Glutamatergic neuron (in vitro differentiated cells): ENCODE measurements around the gene ZFYVE1. TPM values are rescaled to one million over a fixed set of nuclear protein-coding genes. Genes with fewer than 3 reads are reported as not detected.

Experiments
- DNase-seq: peaks from one replicate; pipeline ENCODE4 v3.0.0; 2022
- H3K27ac Mint-ChIP-seq: one replicate; pipeline ENCODE4 v1.8.0; 2020; ENCODE audit warnings: mild to moderate bottlenecking, mixed read lengths, inconsistent platforms; ENCODE audit not compliant: unreplicated experiment
- H3K27me3 Mint-ChIP-seq: one replicate; pipeline ENCODE4 v1.8.0; 2020; ENCODE audit warnings: mild to moderate bottlenecking, moderate library complexity, mixed read lengths, inconsistent platforms; ENCODE audit not compliant: unreplicated experiment
- H3K36me3 Mint-ChIP-seq: one replicate; pipeline ENCODE4 v1.8.0; 2020; ENCODE audit warnings: mild to moderate bottlenecking, mixed read lengths, inconsistent platforms; ENCODE audit not compliant: unreplicated experiment
- H3K4me1 Mint-ChIP-seq: one replicate; pipeline ENCODE4 v1.8.0; 2020; ENCODE audit warnings: mild to moderate bottlenecking, low read depth, mixed read lengths, inconsistent platforms; ENCODE audit not compliant: unreplicated experiment
- H3K4me3 Mint-ChIP-seq: one replicate; pipeline ENCODE4 v1.8.0; 2020; ENCODE audit warnings: mild to moderate bottlenecking, mixed read lengths, inconsistent platforms; ENCODE audit not compliant: unreplicated experiment
- H3K9me3 Mint-ChIP-seq: one replicate; pipeline ENCODE4 v1.8.0; 2020; ENCODE audit warnings: mild to moderate bottlenecking, moderate library complexity, mixed read lengths, inconsistent platforms; ENCODE audit not compliant: unreplicated experiment
- total RNA-seq: library from RNA; stranded (reverse); fragmentation: NEBNext Ultra II Directional; extraction: Animal tissue kit (Norgen Biotek cat#: 25700); gene quantifications from one replicate; pipeline ENCODE4 v1.2.1, GENCODE V29; 2021; ENCODE audit not compliant: unreplicated experiment
- TF ChIP-seq, protein P1 (sequence below): fragments of 200-600 bp; sonication (generic); IDR thresholded peaks from one replicate; pipeline ENCODE4 v1.5.0; 2021; ENCODE audit not compliant: partially characterized antibody, unreplicated experiment

ZFYVE1 gene
- total RNA-seq, 1 donor from 2014 or later, result 43.7 TPM

DNA sequence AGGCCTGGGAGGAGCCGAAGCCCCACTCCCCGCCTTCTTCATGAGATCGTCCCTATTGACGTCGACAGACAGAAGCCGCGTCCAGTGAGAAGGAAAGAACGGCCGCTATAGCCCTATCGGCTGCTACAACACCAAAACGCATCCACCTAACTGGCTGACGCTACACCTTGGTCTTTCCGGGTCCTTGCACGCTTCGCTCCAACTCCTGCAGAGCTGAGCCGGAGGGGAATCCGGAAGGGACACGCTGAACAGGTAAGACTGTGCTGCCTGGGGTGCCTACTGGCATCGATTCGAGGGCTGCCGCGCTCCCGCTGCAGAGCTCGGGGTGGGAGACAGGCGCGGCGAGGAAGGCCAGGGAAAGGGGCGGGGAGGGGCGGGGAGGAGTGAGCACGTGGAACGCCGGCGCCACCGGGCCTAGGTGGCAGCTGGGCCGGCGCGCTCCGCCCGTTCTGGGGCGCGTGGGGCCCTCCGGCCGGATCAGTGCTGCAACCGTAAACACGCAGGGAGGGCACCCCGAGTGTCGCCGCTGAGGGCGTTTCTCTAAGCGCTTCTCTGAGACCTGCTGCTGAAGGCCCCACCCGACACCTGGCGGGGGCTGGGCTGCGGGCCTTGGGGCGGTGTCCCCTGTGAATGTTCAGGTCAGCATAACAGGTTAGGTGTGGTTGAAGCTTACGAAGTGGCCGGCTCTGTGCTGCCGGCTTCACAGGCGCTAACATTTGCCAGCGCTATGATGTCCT is 100.4 kb downstream of the ZFYVE1 start, which contains the start of gene DCAF4:
Gene DCAF4 (plus strand): TSS at position 173 of the 737 bp plus-strand sequence. CDS start 11,515 bp downstream, outside the sequence.
- Mint-ChIP-seq H3K9me3 (peaks cover 5% of the 10 kb centered on the region), H3K27me3 (no peaks in the 10 kb centered on the region), H3K36me3 (no peaks in the 10 kb centered on the region), H3K27ac (peak within 1 kb of the TSS; percentile 64), H3K4me1 (no peaks in the 10 kb centered on the region), H3K4me3 (peak within 1 kb of the TSS; percentile 91)
- DNase-seq, result peak; percentile 93
- TF ChIP-seq, protein P1, sequence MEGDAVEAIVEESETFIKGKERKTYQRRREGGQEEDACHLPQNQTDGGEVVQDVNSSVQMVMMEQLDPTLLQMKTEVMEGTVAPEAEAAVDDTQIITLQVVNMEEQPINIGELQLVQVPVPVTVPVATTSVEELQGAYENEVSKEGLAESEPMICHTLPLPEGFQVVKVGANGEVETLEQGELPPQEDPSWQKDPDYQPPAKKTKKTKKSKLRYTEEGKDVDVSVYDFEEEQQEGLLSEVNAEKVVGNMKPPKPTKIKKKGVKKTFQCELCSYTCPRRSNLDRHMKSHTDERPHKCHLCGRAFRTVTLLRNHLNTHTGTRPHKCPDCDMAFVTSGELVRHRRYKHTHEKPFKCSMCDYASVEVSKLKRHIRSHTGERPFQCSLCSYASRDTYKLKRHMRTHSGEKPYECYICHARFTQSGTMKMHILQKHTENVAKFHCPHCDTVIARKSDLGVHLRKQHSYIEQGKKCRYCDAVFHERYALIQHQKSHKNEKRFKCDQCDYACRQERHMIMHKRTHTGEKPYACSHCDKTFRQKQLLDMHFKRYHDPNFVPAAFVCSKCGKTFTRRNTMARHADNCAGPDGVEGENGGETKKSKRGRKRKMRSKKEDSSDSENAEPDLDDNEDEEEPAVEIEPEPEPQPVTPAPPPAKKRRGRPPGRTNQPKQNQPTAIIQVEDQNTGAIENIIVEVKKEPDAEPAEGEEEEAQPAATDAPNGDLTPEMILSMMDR, result no peak

DNA sequence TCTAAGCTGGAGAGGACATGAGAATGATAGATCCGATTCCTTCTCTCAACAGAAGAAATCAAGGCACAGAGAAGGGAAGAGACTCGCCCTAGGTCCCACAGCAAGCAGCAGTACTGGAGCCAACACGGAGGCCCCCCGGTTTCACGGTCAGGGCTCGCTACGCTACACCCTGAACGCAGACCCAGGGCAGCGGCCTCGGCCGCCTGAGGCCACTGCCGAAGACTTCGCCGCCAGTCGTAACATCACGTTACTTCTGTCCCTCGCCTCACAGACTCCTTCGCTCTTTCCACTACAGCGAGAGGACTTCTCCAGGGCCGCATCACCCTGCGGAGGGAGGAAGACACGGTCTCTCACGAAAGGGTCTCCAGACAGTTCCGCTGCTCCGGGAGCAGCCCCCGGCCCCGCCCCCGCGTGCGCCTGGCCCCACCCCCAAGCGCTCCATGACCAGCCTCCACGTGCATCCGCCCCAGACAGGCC is 101.1 kb downstream of the ZFYVE1 start:
- Mint-ChIP-seq H3K4me3 (peak overlapping the region; percentile 91), H3K4me1 (no peaks in the 10 kb centered on the region)

DNA sequence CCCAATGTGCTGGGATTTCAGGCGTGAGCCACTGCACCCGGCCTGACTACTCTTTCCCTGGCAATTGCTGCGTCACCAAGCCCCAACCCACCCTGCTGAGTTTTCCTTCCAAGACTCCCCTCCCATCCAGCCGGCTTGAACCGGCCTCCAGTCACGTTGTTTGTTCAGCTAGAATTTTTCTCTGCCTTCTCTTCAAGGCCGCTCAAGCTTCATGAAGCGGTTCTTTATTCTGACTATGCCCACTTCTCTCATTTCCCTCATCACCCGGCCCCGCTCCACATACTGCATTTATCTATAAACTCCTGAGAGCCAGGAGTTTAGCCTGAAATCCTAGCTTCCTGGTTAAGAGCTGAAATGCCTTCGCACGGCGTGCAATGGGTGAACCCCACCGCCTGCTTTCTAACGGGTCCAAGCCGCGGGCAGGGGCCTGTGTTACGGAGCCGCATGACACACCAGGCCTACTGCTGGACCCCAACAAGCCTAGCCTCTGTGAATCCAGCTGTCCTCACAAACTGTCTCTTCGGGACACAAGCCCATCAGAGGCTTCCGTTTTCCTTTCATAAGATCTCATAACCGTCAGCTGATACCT is 101.6 kb downstream of the ZFYVE1 start:
- no peak for DNase-seq
- peaks cover 5% of the 10 kb centered on the region for H3K9me3 Mint-ChIP-seq
- TF ChIP-seq, protein P1, result no peak
- no peaks in the 10 kb centered on the region for H3K4me1 Mint-ChIP-seq
- H3K27me3 Mint-ChIP-seq, result no peaks in the 10 kb centered on the region
- H3K36me3 Mint-ChIP-seq, result no peaks in the 10 kb centered on the region
- H3K27ac Mint-ChIP-seq, result no peak overlapping the region
- H3K4me3 Mint-ChIP-seq, result peak overlapping the region; percentile 91

More for the DNA sequence above, 101.1 kb downstream of the ZFYVE1 start:
- no peak for DNase-seq
- Mint-ChIP-seq H3K36me3 (no peaks in the 10 kb centered on the region), H3K27me3 (no peaks in the 10 kb centered on the region), H3K9me3 (peaks cover 5% of the 10 kb centered on the region), H3K27ac (no peak overlapping the region)
- TF ChIP-seq, protein P1, result no peak

DNA sequence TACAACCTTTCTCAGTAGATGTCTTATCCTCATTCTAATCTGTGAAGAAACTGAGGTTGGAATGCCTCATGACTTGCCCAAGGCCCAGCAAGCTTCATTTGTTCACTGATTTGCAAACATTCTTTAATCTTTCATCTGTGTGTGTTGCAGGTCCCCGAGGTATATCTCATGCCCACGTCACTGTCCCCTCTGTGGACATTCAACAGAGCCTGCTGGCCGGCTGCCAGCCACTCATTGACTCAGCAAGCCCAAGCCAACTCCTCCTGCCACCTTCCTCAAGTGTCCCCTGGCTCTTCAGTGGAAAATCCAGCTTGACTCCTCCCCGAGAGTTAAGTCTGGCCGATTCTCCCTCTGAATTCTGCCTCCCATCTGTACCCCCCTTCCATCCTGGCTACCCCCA is 102.6 kb downstream of the ZFYVE1 start:
- DNase-seq, result no peak
- H3K4me1 Mint-ChIP-seq, result no peaks in the 10 kb centered on the region
- H3K27ac Mint-ChIP-seq, result no peak overlapping the region
- no peaks in the 10 kb centered on the region for H3K27me3 Mint-ChIP-seq
- H3K9me3 Mint-ChIP-seq, result peaks cover 5% of the 10 kb centered on the region
- H3K4me3 Mint-ChIP-seq, result no peak overlapping the region
- TF ChIP-seq, protein P1, result no peak
- no peaks in the 10 kb centered on the region for H3K36me3 Mint-ChIP-seq

DNA sequence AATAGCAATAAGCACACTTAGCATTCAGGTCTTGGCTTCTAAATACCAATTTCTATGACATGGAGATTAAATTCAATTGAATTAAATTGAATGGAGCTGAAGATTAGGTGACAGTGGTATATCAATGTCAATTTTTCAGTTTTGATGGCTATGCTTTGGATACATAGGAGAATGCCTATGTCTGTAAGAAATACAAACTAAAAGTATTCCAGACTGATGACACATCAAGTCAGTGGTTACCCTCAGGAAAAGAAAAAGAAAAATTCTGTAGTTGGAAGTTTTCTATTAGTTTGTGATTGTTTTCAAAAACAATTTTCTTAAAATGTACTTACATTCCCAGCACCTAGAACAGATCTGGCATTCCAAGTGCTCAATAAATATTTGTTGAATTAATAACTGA is 105.5 kb downstream of the ZFYVE1 start:
- Mint-ChIP-seq H3K4me3 (no peak overlapping the region), H3K9me3 (peaks cover 2% of the 10 kb centered on the region), H3K36me3 (no peaks in the 10 kb centered on the region), H3K27me3 (no peaks in the 10 kb centered on the region), H3K27ac (no peak overlapping the region), H3K4me1 (peaks cover 5% of the 10 kb centered on the region)
- TF ChIP-seq, protein P1, result no peak
- DNase-seq, result no peak
